NCI-H460 (cell line): ENCODE measurements around the gene ADIRF. TPM values are rescaled to one million over a fixed set of nuclear protein-coding genes. Genes with fewer than 3 reads are reported as not detected.

Source experiments
- DNase-seq: peaks from one replicate; pipeline ENCODE4 v3.0.0-alpha.2; 2016; ENCODE audit warnings: low read depth; ENCODE audit errors: extremely low read depth
- total RNA-seq: library from RNA; depleted of rRNA; stranded (reverse); fragments of >200 nt; shearing (Covaris generic); gene quantifications from 2 replicates; pipeline ENCODE4 v1.2.3, GENCODE V29; 2014

Gene ADIRF
- total RNA-seq, 1 experiment from 2014 or later = not detected

- no peak for DNase-seq
Measured at GRCh38 chr10:86959737-86960002, 8.6 kb upstream of the ADIRF start.

- peak; percentile 62 for DNase-seq
Measured at GRCh38 chr10:86960003-86960862, 8.0 kb upstream of the ADIRF start.

- DNase-seq = no peak
Measured at GRCh38 chr10:86960863-86961434, 7.3 kb upstream of the ADIRF start.

GRCh38 chr10:86961481-86962091 is 6.7 kb upstream of the ADIRF start:
- no peak for DNase-seq

- DNase-seq = no peak
Measured at GRCh38 chr10:86962136-86962980, 5.9 kb upstream of the ADIRF start.

GRCh38 chr10:86962981-86963310 is 5.3 kb upstream of the ADIRF start:
- DNase-seq = no peak

- DNase-seq = no peak
Measured at GRCh38 chr10:86963341-86963919, 4.9 kb upstream of the ADIRF start.

- DNase-seq = no peak
Measured at GRCh38 chr10:86964061-86964846, 4.0 kb upstream of the ADIRF start.

- DNase-seq = no peak
Measured at GRCh38 chr10:86964847-86965190, 3.5 kb upstream of the ADIRF start.

- DNase-seq = no peak
Measured at GRCh38 chr10:86965986-86966654, 2.2 kb upstream of the ADIRF start.

- DNase-seq = no peak
Measured at GRCh38 chr10:86967481-86967941, 771 bp upstream of the ADIRF start.

GRCh38 chr10:86968994-86969355 is 693 bp downstream of the ADIRF start:
- DNase-seq = no peak

GRCh38 chr10:86969421-86970041 is 1.2 kb downstream of the ADIRF start:
- no peak for DNase-seq

GRCh38 chr10:86970162-86970981 is 2.1 kb downstream of the ADIRF start:
- DNase-seq = no peak

- no peak for DNase-seq
Measured at GRCh38 chr10:86970982-86971231, 2.6 kb downstream of the ADIRF start.

GRCh38 chr10:86971232-86971991 is 3.1 kb downstream of the ADIRF start:
- DNase-seq = peak; percentile 74

- no peak for DNase-seq
Measured at GRCh38 chr10:86972613-86973380, 4.5 kb downstream of the ADIRF start.
